Measurements from ENCODE around the gene ZNF577.

Gene ZNF577

GRCh38 chr19:51861870-51862622 is 25.7 kb downstream of the ZNF577 start:
- no peak for DNase-seq (ENCODE audit: low spot score)

GRCh38 chr19:51837145-51837544 is 50.6 kb downstream of the ZNF577 start:
- DNase-seq (ENCODE audit: low spot score), result no peak

- DNase-seq (ENCODE audit: low spot score), result no peak
Observed at GRCh38 chr19:51830274-51830673, 57.5 kb downstream of the ZNF577 start.

GRCh38 chr19:51824281-51825005 is 63.3 kb downstream of the ZNF577 start:
- DNase-seq (ENCODE audit: low spot score), result no peak

- DNase-seq (ENCODE audit: low spot score), result no peak
Observed at GRCh38 chr19:51822946-51823345, 64.8 kb downstream of the ZNF577 start.

GRCh38 chr19:51822325-51822724 is 65.4 kb downstream of the ZNF577 start:
- peak; percentile 20 for DNase-seq (ENCODE audit: low spot score)

GRCh38 chr19:51821921-51822320 is 65.8 kb downstream of the ZNF577 start:
- no peak for DNase-seq (ENCODE audit: low spot score)

GRCh38 chr19:51821456-51821855 is 66.3 kb downstream of the ZNF577 start:
- no peak for DNase-seq (ENCODE audit: low spot score)

Data from GM03348 (cell line).